Measurements from ENCODE around the gene MMD2. TPM values are rescaled to one million over a fixed set of nuclear protein-coding genes. Genes with fewer than 3 reads are reported as not detected.

Gene MMD2
- total RNA-seq, 1 donor from 2014 or later = not detected

GRCh38 chr7:4888161-4888560 is 70.8 kb downstream of the MMD2 start:
- TF ChIP-seq CTCF (IDR thresholded peaks at IDR 0.05) = no peak
- no peak for ATAC-seq
- no peak overlapping the region for H3K4me3 ChIP-seq
- H3K9me3 ChIP-seq = no peaks in the 10 kb centered on the region
- H3K27me3 ChIP-seq (ENCODE audit: low read depth) = no peaks in the 10 kb centered on the region
- intact Hi-C loops (cut with DNase I) = no loop called here
- no peak for DNase-seq
- no peak overlapping the region for H3K27ac ChIP-seq
- no peaks in the 10 kb centered on the region for H3K36me3 ChIP-seq
- no peaks in the 10 kb centered on the region for H3K4me1 ChIP-seq

- Histone ChIP-seq H3K4me1 (peaks cover 12% of the 10 kb centered on the region), H3K27me3 (ENCODE audit: low read depth) (no peaks in the 10 kb centered on the region), H3K9me3 (no peaks in the 10 kb centered on the region), H3K27ac (no peak overlapping the region), H3K4me3 (no peak overlapping the region), H3K36me3 (no peaks in the 10 kb centered on the region)
- TF ChIP-seq CTCF (IDR thresholded peaks at IDR 0.05) = no peak
- intact Hi-C loops (cut with DNase I) = no loop called here
- ATAC-seq (no peak), DNase-seq (no peak)
Measured at GRCh38 chr7:4886671-4887070, 72.3 kb downstream of the MMD2 start.

- no peak for DNase-seq
- intact Hi-C loops (cut with DNase I) = no loop called here
- no peak for ATAC-seq
- Histone ChIP-seq H3K36me3 (no peaks in the 10 kb centered on the region), H3K4me1 (peaks cover 17% of the 10 kb centered on the region), H3K27ac (no peak overlapping the region), H3K4me3 (no peak overlapping the region), H3K9me3 (no peaks in the 10 kb centered on the region), H3K27me3 (ENCODE audit: low read depth) (no peaks in the 10 kb centered on the region)
- no peak for TF ChIP-seq CTCF (IDR thresholded peaks at IDR 0.05)
Measured at GRCh38 chr7:4885317-4885807, 73.6 kb downstream of the MMD2 start.

GRCh38 chr7:4884164-4884563 is 74.8 kb downstream of the MMD2 start:
- DNase-seq (no peak), ATAC-seq (no peak)
- Histone ChIP-seq H3K9me3 (no peaks in the 10 kb centered on the region), H3K4me1 (peaks cover 29% of the 10 kb centered on the region), H3K36me3 (no peaks in the 10 kb centered on the region), H3K4me3 (no peak overlapping the region), H3K27me3 (ENCODE audit: low read depth) (no peaks in the 10 kb centered on the region), H3K27ac (no peak overlapping the region)
- intact Hi-C loops (cut with DNase I) = no loop called here
- no peak for TF ChIP-seq CTCF (IDR thresholded peaks at IDR 0.05)

- intact Hi-C loops (cut with DNase I) = no loop called here
- peak; percentile 88 for TF ChIP-seq CTCF (IDR thresholded peaks at IDR 0.05)
- peaks cover 29% of the 10 kb centered on the region for H3K4me1 ChIP-seq
- H3K27ac ChIP-seq = peak within 1 kb of the TSS; percentile 75
- peak within 1 kb of the TSS; percentile 74 for H3K4me3 ChIP-seq
- H3K27me3 ChIP-seq (ENCODE audit: low read depth) = no peaks in the 10 kb centered on the region
- DNase-seq (peak; percentile 94), ATAC-seq (peak; percentile 93 to 96)
- H3K36me3 ChIP-seq = no peaks in the 10 kb centered on the region
- H3K9me3 ChIP-seq = no peaks in the 10 kb centered on the region
Measured at GRCh38 chr7:4883372-4884144, 75.4 kb downstream of the MMD2 start, which contains the start of gene RADIL. Gene RADIL, minus strand, starts transcription at chr7:4883716. Its CDS starts 5,577 bp downstream, at chr7:4878139.
